Activated CD8-positive, alpha-beta T cell treated with anti-CD3 and anti-CD28 coated beads for 36 hours (primary cell): ENCODE results near the gene ZNF836. TPM values are rescaled to one million over a fixed set of nuclear protein-coding genes. Genes with fewer than 3 reads are reported as not detected.
A peak's percentile ranks its signal among the peaks of the same experiment; 100 is the strongest.

Experiments
- ATAC-seq: fragments of 200-7000 bp; cut with Tn5 transposase; one replicate; pipeline ENCODE4 v1.10.0; 2021; ENCODE audit warnings: mild to moderate bottlenecking, moderate library complexity
- CTCF ChIA-PET: fragments of 350-600 bp; sonication (Branson Sonifier 250); formaldehyde crosslinking; loops from one replicate; lab custom pipeline; 2021; ENCODE audit warnings: antibody characterized with exemption; lab: Charles Lee
- POLR2A ChIA-PET: fragments of 350-600 bp; sonication (Branson Sonifier 250); formaldehyde crosslinking; loops from one replicate; lab custom pipeline; 2021; ENCODE audit warnings: antibody characterized with exemption; lab: Charles Lee
- DNase-seq: peaks from one replicate; pipeline ENCODE4 v3.0.0-alpha.2; 2020
- H3K27ac Mint-ChIP-seq: one replicate; pipeline ENCODE4 v1.8.0; 2021; ENCODE audit warnings: mild to moderate bottlenecking, mixed read lengths
- H3K27me3 Mint-ChIP-seq: one replicate; pipeline ENCODE4 v1.8.0; 2021; ENCODE audit warnings: mixed read lengths
- H3K36me3 Mint-ChIP-seq: one replicate; pipeline ENCODE4 v1.8.0; 2021; ENCODE audit warnings: low read depth, mixed read lengths
- H3K4me1 Mint-ChIP-seq: one replicate; pipeline ENCODE4 v1.8.0; 2021; ENCODE audit warnings: low read depth, mixed read lengths
- H3K4me3 Mint-ChIP-seq: one replicate; pipeline ENCODE4 v1.8.0; 2021; ENCODE audit warnings: mild to moderate bottlenecking, moderate library complexity, mixed read lengths
- H3K9me3 Mint-ChIP-seq: one replicate; pipeline ENCODE4 v1.8.0; 2021; ENCODE audit warnings: mixed read lengths
- intact Hi-C: fragments of 100-400 bp; cut with micrococcal nuclease; formaldehyde crosslinking; loops from one replicate; pipeline ENCODE4 v1.10.0; 2022
- total RNA-seq, 2 experiments: library from RNA; stranded (reverse); gene quantifications; one replicate each; pipeline ENCODE4 v1.2.3, GENCODE V29; 2021
- TF ChIP-seq, protein P1 (sequence below): fragments of 200-600 bp; IDR thresholded peaks from one replicate; pipeline ENCODE4 v1.8.0; 2022; ENCODE audit warnings: antibody characterized with exemption, mild to moderate bottlenecking

The ZNF836 gene
- total RNA-seq: 10 to 100 TPM; 10.3 to 12.6 TPM

- no peaks in the 10 kb centered on the region for H3K27me3 Mint-ChIP-seq
Observed at GRCh38 chr19:52171321-52172169, at the start of gene ZNF836. Gene ZNF836, minus strand, starts transcription at chr19:52171621. Its CDS starts 3,549 bp downstream, at chr19:52168072.

DNA sequence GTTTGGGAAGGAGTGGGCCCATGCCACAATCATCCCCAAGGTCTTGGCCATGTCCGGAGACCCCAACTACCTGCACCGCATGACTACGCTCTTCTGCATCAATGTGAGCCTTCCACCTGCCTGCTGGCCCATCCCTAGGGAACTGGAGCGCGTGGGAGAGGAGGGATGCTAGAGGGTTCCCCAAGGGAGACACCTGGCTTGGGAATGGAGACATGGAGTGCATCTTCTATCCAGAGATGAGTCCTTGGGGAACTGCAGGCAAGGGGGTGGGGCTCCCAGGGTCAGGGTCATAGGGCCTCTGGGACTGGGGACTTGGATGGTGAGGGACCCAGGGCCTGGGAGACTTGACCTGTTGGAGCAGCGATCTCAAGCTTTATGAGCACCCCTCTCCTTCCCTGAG lies 49.6 kb upstream of the ZNF836 start:
- no peaks in the 10 kb centered on the region for H3K27me3 Mint-ChIP-seq
- no peaks in the 10 kb centered on the region for H3K4me1 Mint-ChIP-seq
- no peak for ATAC-seq
- no peak for DNase-seq
- H3K36me3 Mint-ChIP-seq: peaks cover 67% of the 10 kb centered on the region
- intact Hi-C loops: no loop called here
- ChIA-PET POLR2A (no interaction called here), CTCF (no interaction called here)
- TF ChIP-seq, protein P1, sequence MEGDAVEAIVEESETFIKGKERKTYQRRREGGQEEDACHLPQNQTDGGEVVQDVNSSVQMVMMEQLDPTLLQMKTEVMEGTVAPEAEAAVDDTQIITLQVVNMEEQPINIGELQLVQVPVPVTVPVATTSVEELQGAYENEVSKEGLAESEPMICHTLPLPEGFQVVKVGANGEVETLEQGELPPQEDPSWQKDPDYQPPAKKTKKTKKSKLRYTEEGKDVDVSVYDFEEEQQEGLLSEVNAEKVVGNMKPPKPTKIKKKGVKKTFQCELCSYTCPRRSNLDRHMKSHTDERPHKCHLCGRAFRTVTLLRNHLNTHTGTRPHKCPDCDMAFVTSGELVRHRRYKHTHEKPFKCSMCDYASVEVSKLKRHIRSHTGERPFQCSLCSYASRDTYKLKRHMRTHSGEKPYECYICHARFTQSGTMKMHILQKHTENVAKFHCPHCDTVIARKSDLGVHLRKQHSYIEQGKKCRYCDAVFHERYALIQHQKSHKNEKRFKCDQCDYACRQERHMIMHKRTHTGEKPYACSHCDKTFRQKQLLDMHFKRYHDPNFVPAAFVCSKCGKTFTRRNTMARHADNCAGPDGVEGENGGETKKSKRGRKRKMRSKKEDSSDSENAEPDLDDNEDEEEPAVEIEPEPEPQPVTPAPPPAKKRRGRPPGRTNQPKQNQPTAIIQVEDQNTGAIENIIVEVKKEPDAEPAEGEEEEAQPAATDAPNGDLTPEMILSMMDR: no peak
- no peaks in the 10 kb centered on the region for H3K9me3 Mint-ChIP-seq
- no peak overlapping the region for H3K27ac Mint-ChIP-seq
- H3K4me3 Mint-ChIP-seq: no peak overlapping the region

More at GRCh38 chr19:52171321-52172169, at the start of gene ZNF836:
- H3K27ac Mint-ChIP-seq: peak within 1 kb of the TSS; percentile 96
- ATAC-seq: peak; percentile 96
- intact Hi-C loops: no loop called here
- TF ChIP-seq, protein P1: no peak
- H3K9me3 Mint-ChIP-seq: peaks cover 1% of the 10 kb centered on the region
- peak; percentile 94 for DNase-seq
- H3K4me1 Mint-ChIP-seq: peaks cover 29% of the 10 kb centered on the region
- ChIA-PET POLR2A (interaction anchor here (1.0 to 2.5 kb wide), 6 partner anchors 16 to 33 kb away, joined by 3 to 16 read pairs (median 4); partner anchors contain the start of gene PPP2R1A), CTCF (interaction anchor here (0.6 to 1.9 kb wide), 4 partner anchors 18 to 66 kb away, joined by 3 to 4 read pairs (median 4); partner anchors contain the start of gene PPP2R1A)
- H3K4me3 Mint-ChIP-seq: peak within 1 kb of the TSS; percentile 92
- peaks cover 32% of the 10 kb centered on the region for H3K36me3 Mint-ChIP-seq

GRCh38 chr19:52219611-52220010 lies 48.2 kb upstream of the ZNF836 start:
- Mint-ChIP-seq H3K36me3 (peaks cover 64% of the 10 kb centered on the region), H3K4me3 (no peak overlapping the region), H3K4me1 (no peaks in the 10 kb centered on the region), H3K27ac (no peak overlapping the region), H3K27me3 (no peaks in the 10 kb centered on the region), H3K9me3 (no peaks in the 10 kb centered on the region)
- CTCF ChIA-PET: interaction anchor here (1.4 kb wide), 1 partner anchor 18 kb away, joined by 3 read pairs; no protein-coding TSS in a partner anchor
- ATAC-seq: no peak
- DNase-seq: no peak
- POLR2A ChIA-PET: interaction anchor here (0.6 to 1.7 kb wide), 3 partner anchors 10 to 15 kb away, joined by 4 to 5 read pairs (median 5); no protein-coding TSS in a partner anchor
- intact Hi-C loops: no loop called here
- TF ChIP-seq, protein P1: no peak

- DNase-seq (no peak), ATAC-seq (no peak)
- TF ChIP-seq, protein P1: no peak
- ChIA-PET POLR2A (no interaction called here), CTCF (no interaction called here)
- Mint-ChIP-seq H3K9me3 (no peaks in the 10 kb centered on the region), H3K4me1 (no peaks in the 10 kb centered on the region), H3K27me3 (no peaks in the 10 kb centered on the region), H3K36me3 (peaks cover 64% of the 10 kb centered on the region), H3K4me3 (no peak overlapping the region), H3K27ac (no peak overlapping the region)
- intact Hi-C loops: no loop called here
Observed at GRCh38 chr19:52217576-52217975, 46.2 kb upstream of the ZNF836 start.

- intact Hi-C loops: no loop called here
- DNase-seq (no peak), ATAC-seq (no peak)
- Mint-ChIP-seq H3K27me3 (no peaks in the 10 kb centered on the region), H3K36me3 (peaks cover 63% of the 10 kb centered on the region), H3K27ac (no peak overlapping the region), H3K4me1 (no peaks in the 10 kb centered on the region), H3K9me3 (no peaks in the 10 kb centered on the region), H3K4me3 (no peak overlapping the region)
- POLR2A ChIA-PET: interaction anchor here (1.3 kb wide), 1 partner anchor 11 kb away, joined by 3 read pairs; no protein-coding TSS in a partner anchor
- CTCF ChIA-PET: no interaction called here
- TF ChIP-seq, protein P1: no peak
Observed at GRCh38 chr19:52216401-52216800, 45.0 kb upstream of the ZNF836 start.
